GM21515 (cell line): ENCODE data around the gene MAPK8IP3.

Experiments
- ATAC-seq: cut with Tn5 transposase; IDR thresholded peaks from one replicate; pipeline ENCODE4 v1.9.1; 2021; ENCODE audit not compliant: unreplicated experiment

MAPK8IP3 gene

DNA sequence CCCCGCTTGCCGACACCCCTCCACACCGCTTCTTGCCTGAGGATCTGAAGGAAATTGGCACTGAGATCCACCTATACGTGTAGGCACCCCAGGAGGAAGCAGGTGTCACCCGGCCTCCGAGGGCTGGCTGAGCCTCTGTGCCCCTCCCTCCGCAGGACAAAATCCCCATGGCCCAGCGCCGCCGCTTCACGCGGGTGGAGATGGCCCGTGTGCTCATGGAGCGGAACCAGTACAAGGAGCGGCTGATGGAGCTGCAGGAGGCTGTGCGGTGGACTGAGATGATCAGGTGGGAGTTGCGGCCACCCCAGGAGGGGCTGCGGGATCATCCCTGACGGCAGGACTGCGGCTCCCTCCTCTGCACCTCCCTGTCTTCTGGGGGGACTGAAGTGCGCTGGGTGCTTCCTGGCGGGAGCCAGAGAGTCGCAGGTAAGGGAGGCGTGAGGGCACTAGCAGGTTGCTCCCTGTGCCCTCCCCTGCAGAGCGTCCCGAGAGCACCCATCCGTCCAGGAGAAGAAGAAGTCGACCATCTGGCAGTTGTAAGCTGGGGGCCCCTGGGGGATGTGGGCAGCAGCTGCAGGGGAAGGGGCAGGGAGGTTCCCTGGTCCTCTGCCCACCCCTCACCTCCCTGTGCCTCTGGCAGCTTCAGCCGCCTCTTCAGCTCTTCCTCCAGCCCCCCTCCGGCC lies 56.3 kb downstream of the MAPK8IP3 start:
- ATAC-seq, result no peak

DNA sequence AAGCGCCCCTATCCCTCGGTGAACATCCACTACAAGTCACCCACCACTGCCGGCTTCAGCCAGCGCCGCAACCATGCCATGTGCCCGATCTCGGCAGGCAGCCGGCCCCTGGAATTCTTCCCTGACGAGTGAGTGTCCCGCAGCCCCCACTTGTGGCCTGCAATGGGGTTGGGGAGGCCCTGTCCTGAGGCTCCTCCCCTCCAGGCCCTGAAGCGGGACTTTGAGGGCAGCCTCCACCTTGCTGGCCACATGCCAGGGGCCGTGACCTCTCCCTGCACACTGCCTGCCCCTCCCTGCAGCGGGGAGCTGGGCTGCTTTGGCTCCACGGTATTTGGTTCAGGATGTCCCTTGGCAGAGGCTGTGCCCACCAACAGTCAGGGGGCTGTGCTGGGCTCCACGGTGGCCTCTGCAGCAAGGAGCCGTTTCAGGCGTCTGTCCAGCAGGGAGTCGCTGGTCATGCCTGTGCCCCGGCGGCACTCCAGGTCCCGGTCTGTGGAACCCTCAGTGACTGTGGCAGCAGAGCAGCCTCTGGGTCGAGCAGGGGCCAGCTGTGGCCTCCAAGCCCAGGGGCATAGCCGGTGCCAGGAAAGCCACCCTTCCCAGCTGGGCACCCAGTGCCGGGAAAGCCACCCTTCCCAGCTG lies 57.0 kb downstream of the MAPK8IP3 start:
- ATAC-seq, result no peak

DNA sequence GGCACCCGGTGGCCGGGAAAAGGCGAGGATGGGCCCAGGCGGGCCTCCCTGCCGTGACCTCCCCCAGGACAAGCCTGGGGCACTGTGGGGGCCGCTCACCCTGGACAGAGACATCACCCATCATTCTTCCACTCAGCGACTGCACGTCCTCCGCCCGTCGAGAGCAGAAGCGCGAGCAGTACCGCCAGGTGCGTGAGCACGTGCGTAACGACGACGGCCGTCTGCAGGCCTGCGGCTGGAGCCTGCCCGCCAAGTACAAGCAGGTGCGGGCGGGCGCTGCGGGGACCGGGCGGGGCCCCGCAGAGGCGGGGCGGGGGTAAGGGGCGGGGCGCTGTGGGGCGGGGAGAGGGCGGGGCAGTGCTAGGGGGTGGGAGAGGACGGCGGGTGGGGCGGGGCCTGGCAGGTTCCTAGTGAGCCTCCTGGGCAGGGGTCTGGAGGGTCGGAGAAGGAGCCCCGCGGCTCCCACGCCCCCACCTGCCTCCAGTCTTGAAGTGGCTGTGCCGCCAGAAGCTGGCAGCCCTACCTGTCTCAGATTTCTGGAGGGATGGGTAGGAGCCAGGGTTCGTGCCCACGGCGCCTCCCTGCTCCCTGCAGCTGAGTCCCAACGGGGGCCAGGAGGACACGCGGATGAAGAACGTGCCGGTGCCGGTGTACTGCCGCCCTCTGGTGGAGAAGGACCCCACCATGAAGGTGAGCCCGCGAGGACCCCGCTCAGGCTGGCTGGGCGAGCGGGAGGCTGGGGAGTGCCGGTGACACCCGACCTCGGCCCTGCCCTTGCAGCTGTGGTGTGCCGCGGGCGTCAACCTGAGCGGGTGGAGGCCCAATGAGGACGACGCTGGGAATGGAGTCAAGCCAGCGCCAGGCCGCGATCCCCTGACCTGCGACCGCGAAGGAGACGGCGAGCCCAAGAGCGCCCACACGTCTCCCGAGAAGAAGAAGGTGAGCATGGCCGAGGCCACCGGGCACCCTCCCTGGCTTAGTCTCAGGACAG lies 57.8 kb downstream of the MAPK8IP3 start:
- no peak for ATAC-seq

DNA sequence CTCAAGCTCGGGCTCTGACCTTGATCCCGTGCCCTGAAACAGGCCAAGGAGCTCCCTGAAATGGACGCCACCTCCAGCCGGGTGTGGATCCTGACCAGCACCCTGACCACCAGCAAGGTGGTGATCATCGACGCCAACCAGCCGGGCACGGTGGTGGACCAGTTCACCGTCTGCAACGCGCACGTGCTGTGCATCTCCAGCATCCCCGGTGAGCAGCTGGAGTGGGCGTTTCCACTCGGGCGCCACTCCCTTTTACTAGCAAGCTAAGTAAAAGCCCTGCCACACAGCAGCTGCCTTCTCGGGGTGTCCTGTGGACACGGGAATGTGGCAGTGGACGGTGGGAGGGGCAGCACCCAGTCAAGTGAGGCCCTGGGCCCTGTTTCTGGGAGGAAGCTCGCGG lies 59.0 kb downstream of the MAPK8IP3 start:
- no peak for ATAC-seq

DNA sequence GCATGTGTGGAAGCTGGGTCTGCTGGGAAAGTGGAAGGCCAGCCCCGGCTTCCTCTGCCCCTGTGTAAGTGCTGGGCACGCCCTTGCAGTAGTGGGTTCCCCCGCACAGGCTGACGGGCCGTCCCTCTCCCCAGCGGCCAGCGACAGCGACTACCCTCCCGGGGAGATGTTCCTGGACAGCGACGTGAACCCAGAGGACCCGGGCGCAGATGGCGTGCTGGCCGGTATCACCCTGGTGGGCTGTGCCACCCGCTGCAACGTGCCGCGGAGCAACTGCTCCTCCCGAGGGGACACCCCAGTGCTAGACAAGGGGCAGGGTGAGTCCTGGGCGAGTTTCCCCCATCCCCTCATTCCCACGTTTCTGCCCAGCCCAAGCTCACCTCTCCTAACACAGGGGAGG lies 59.8 kb downstream of the MAPK8IP3 start:
- ATAC-seq, result no peak

DNA sequence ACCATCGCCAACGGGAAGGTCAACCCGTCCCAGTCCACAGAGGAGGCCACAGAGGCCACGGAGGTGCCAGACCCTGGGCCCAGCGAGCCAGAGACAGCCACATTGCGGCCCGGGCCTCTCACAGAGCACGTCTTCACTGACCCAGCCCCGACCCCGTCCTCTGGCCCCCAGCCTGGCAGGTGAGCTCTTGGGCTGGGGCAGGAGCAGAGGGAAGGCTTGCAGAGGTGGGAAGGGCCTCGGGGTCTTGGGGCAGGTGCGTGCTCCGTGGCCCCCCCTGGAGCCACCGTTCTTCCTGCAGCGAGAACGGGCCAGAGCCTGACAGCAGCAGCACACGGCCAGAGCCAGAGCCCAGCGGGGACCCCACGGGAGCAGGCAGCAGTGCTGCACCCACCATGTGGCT lies 60.2 kb downstream of the MAPK8IP3 start:
- ATAC-seq, result no peak

DNA sequence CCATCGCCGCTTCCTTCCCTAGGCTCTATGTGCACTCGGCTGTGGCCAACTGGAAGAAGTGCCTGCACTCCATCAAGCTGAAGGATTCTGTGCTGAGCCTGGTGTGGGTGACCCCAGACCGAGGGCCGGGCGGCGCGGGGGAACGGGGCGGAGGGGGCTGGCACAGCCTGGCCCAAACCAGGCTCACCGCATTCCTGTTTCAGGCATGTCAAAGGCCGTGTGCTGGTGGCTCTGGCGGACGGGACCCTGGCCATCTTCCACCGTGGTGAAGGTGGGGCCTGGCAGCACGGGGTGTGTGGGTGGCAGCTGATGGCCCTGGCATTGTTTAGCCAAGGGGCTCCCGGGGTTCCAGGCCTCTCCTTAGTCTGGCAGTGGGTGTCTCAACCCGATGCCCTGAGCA lies 60.7 kb downstream of the MAPK8IP3 start:
- ATAC-seq, result no peak

DNA sequence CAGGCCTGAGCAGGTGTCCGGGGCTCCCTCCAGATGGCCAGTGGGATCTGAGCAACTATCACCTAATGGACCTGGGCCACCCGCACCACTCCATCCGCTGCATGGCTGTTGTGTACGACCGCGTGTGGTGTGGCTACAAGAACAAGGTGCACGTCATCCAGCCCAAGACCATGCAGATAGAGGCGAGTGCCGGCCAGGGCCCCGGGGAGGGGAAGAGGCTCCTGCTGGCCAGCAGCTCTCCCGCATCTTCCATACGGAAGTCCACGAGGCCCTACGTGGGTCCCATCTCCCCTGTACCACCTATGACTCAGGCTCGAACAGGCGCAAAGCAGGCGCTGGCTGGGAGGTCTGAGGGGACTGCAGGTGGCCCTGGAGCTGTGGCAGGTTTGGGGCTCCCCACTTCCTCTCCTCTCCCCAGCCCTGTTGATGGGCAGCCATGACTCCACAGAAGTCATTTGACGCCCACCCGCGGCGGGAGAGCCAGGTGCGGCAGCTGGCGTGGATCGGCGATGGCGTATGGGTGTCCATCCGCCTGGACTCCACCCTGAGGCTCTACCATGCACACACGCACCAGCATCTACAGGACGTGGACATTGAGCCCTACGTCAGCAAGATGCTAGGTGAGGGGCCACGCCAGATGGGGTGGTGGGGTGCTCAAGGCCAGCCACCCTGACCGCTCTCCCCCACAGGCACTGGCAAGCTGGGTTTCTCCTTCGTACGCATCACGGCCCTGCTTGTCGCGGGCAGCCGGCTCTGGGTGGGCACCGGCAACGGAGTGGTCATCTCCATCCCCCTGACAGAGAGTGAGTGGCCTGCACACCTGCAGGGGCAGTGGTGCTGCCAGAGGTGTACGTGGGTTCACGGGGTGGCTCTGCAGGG lies 61.4 kb downstream of the MAPK8IP3 start:
- no peak for ATAC-seq

DNA sequence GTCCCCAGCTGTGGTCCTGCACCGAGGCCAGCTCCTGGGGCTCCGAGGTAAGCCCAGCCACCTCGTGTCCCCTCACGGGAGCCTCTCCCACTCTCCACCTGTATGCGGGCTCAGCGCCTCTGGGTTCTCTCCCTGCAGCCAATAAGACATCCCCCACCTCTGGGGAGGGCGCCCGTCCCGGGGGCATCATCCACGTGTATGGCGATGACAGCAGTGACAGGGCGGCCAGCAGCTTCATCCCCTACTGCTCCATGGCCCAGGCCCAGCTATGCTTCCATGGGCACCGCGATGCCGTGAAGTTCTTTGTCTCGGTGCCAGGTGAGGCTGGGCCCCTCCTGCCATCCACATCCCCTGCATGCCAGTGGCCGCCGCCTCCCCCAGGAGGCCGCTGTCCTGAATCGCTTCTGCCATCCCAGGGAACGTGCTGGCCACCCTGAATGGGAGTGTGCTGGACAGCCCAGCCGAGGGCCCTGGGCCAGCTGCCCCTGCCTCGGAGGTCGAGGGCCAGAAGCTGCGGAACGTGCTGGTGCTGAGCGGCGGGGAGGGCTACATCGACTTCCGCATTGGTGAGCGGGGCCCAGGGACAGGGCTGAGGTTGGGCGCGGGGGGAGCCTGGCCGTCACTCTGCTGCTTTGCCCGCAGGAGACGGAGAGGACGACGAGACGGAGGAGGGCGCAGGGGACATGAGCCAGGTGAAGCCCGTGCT lies 62.2 kb downstream of the MAPK8IP3 start:
- ATAC-seq, result no peak

DNA sequence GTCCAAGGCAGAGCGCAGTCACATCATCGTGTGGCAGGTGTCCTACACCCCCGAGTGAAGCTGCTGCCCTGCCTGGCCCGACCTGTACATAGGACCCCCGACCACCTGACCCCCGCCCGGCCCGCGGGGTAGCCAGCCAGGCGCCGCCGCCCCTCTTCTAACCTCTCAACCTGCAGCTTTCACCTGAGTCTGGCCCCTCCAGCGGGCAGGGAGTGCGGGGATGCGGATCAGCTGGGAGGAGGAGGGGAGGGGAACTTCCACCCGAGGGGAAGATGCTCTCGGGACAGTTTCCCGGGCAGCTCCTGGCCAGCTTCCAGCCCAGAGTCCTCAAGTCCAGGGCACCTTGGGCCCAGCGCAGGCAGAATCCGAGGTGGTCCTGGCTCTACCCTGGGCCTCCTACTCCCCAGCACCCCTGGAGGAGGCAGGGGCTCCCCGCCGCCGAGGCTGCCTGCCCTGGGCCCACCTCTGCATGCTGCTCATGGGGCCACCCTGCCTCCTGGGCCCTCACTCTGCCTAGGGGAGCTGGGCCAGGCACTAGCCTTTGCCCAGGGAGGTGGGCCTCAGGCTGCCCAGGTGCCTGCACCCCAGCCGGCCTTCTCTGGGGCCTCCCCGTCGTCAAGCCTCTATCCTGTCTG lies 62.9 kb downstream of the MAPK8IP3 start:
- no peak for ATAC-seq

DNA sequence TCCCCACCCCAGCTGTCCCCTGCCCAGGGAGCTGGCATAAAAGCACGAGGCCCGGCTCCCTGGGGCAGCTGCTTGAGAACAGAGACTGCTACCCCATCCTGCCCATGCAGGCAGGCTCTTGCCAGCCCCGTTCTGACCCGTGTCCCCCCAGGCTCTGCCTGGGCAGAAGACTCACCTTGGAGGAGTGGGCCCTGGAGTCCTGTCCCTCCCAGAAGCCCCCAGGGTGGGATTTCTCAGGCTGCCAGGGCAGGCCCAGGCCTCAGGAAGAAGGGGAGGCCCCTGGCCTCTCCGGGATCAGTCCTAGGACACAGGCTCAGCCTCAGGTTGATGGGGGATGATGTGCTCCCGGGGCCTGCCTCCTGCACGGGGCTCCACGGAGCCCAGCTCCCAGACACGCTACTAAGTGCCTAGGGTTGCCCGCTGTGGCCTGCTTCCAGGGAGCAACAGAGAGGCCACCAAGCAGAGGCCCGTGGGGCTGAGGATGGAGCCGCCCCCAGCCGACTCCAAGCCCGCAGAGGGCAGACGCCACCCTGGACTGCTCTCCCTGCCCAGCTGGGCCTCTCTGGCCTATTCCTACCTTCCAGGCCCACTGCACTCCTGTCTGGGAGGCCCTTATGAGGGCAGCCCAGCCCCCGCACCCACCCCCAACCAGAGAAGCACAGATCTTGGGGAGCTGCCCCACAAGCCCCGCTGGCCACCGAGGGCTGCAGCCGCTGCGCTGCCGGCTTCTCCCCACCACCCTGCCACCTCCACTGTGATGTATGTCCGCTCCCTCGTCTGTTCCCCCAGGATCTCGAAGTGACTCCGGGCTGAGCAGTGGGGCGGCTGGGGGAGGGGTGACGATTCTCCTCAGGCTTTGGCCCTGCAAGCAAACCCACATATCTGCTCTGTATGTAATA lies 63.7 kb downstream of the MAPK8IP3 start:
- no peak for ATAC-seq

DNA sequence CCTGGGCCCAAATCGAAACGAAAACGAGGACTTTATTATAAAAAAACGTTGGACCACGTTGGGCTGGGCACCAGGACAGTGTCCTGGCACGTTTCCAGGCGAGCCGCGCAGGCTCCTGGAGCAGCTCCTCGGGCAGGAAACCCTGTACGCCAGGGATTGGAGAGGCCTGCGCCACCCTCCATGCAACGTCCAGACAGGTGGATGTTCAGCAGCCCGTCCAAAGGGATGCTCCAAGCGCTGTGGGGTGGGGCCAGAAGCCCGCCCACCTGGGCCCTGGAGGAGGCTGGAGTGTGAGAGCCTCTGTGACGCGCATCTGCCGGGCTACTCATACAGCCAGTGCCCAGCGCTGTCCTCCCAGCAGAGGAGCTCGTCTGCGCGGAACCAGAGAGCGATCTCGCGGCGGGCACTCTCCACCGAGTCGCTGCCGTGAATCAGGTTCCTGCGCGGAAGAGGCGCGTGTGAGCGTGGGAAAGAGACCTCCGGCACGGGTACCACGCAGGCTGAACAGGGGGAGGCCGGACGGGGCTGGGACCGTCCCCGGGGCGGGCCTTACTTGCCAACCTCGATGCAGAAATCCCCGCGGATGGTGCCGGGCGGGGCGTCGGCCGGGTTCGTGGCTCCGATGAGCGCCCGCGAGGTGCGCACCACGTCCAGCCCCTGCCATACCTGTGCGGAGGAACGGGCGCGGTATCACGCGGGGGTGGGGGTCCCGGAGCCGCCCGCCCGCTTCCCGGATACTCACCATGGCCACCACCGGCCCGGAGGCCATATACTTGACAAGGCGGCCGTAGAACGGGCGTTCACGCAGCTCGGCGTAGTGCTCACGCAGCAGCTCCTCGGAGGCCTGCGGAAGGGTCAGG lies 64.6 kb downstream of the MAPK8IP3 start:
- no peak for ATAC-seq

DNA sequence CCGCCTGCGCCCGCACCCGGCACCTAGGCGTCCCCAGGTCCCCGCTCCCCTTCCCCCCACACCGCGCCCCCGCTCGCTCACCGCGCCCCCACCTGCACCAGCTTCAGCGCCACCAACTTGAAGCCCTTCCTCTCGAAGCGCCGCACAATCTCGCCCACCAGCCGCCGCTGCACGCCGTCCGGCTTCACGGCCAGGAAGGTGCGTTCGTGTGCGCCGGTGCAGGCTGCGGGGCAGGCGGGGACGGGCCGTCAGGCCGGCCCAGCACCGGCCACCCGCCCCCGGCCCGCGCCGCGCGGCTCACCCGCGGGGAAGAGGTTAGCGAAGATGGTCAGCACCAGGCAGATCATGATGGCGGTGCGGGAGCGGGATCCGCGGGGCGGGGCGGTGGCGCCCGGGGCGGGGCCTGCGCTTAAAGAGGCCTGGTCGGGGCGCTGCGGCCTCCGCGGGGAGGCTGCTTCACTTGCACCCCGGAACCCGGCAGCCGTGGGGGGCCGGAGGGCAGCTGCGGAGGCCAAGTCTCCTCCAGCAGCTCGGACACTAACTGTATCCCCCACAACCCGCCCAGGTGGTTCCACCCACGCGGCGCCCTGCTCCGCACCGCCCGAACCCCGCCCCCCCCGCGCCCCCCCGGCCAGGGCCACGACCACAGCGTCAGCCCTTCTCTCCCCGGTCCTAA lies 65.3 kb downstream of the MAPK8IP3 start, which contains the start of gene NME3:
Gene NME3, minus strand, starts transcription at position 356 of the 676 bp plus-strand sequence. Its CDS starts 9 bp downstream, at position 347.
- no peak for ATAC-seq

DNA sequence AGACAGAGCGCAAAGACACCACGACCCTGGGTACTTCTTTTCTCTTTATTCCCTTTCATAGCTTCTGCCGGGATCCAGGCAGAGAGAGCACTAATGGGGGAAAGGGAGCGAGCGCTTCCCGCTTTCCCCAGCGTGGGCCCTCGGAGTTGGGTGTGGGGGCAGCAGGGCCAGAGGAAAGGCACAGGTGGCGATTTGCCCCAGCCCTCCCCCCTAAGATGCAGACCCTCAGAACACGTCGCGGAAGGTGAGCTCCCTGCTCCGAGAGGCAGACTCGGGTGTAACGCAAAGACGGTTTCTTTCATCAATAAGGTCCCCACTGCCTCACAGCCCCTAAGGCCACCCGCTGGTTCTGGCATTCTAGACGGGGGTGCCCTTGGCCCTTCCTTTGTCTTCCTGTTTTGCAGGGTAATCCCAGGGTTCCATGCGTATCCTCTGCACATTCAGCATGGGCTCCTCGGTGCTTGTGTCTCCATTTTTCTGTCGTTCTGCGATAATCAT lies 65.9 kb downstream of the MAPK8IP3 start:
- no peak for ATAC-seq

DNA sequence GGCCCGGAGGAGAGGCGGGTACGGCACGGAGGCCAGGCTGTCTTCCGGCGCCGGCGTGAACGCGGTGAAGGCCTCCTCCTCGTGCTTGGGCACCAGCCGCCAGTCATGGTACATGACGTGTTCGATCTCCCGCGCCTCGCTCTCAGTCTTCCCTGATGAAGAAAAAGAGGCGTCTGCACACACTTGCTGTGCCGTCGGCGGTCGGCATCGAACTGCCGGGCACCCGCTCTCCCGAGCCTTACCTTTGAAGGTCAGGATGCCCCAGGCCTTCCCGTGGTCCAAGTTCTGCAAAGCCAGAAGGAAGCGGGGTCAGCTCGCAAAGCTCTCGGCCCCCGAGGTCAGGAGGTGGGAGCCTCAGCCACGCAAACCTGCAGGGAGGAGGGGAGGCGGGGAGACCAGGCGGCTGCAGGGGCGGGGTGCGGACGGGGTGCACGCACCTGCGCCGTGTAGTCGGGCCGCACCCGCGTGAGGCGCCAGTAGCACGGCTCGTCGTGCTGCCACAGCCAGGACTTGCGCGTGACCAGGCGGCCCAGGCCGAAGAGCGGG lies 66.4 kb downstream of the MAPK8IP3 start, which contains the start of gene EME2:
Gene EME2, plus strand, starts transcription at position 449 of the 546 bp plus-strand sequence. CDS start 418 bp downstream, outside the sequence.
- peak; percentile 9 for ATAC-seq
